HL-60 (cell line): ENCODE results near the gene S100A6.

Experiments used
- POLR2AphosphoS5 ChIP-seq: IDR thresholded peaks from 2 replicates; pipeline ENCODE4 v1.6.1; 2012; ENCODE audit warnings: low read depth
- SPI1 ChIP-seq: IDR thresholded peaks from 2 replicates; pipeline ENCODE4 v1.6.1; 2012; ENCODE audit warnings: low read depth, mild to moderate bottlenecking, borderline replicate concordance
- TF ChIP-seq, protein P1 (sequence below): IDR thresholded peaks from one replicate; pipeline ENCODE4 v1.5.1; 2011; ENCODE audit warnings: low read length, control low read depth, inconsistent platforms; ENCODE audit not compliant: insufficient read depth

- TF ChIP-seq, protein P1, sequence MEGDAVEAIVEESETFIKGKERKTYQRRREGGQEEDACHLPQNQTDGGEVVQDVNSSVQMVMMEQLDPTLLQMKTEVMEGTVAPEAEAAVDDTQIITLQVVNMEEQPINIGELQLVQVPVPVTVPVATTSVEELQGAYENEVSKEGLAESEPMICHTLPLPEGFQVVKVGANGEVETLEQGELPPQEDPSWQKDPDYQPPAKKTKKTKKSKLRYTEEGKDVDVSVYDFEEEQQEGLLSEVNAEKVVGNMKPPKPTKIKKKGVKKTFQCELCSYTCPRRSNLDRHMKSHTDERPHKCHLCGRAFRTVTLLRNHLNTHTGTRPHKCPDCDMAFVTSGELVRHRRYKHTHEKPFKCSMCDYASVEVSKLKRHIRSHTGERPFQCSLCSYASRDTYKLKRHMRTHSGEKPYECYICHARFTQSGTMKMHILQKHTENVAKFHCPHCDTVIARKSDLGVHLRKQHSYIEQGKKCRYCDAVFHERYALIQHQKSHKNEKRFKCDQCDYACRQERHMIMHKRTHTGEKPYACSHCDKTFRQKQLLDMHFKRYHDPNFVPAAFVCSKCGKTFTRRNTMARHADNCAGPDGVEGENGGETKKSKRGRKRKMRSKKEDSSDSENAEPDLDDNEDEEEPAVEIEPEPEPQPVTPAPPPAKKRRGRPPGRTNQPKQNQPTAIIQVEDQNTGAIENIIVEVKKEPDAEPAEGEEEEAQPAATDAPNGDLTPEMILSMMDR, result no peak
- TF ChIP-seq SPI1 (no peak), POLR2AphosphoS5 (no peak)
Observed at GRCh38 chr1:153538315-153538821, 2.6 kb upstream of the S100A6 start.
